Activated T-helper 17 cell treated with anti-CD3 and anti-CD28 coated beads, Interleukin-2, amount 50 U/mL, for 72 hours (primary cell): Measurements from ENCODE around the gene ABCF2. TPM values are rescaled to one million over a fixed set of nuclear protein-coding genes. Genes with fewer than 3 reads are reported as not detected.

Source experiments
- ATAC-seq: fragments of 150-1000 bp; cut with Tn5 transposase; replicated peaks from 2 replicates; pipeline ENCODE4 v1.10.0; 2021; ENCODE audit warnings: mild to moderate bottlenecking, moderate library complexity
- H3K27ac Mint-ChIP-seq: one replicate; pipeline ENCODE4 v1.8.0; 2022; ENCODE audit warnings: mixed read lengths
- H3K27me3 Mint-ChIP-seq: one replicate; pipeline ENCODE4 v1.8.0; 2022; ENCODE audit warnings: mixed read lengths
- H3K36me3 Mint-ChIP-seq: one replicate; pipeline ENCODE4 v1.8.0; 2022; ENCODE audit warnings: low read depth, mild to moderate bottlenecking, mixed read lengths
- H3K4me1 Mint-ChIP-seq: one replicate; pipeline ENCODE4 v1.8.0; 2022; ENCODE audit warnings: mixed read lengths
- H3K4me3 Mint-ChIP-seq: one replicate; pipeline ENCODE4 v1.8.0; 2022; ENCODE audit warnings: mild to moderate bottlenecking, mixed read lengths
- H3K9me3 Mint-ChIP-seq: one replicate; pipeline ENCODE4 v1.8.0; 2022; ENCODE audit warnings: mixed read lengths
- total RNA-seq, 2 donors: library from RNA; stranded (reverse); gene quantifications; one replicate each; pipeline ENCODE4 v1.2.3, GENCODE V29; 2022

Gene ABCF2
- total RNA-seq, 2 donors from 2014 or later = 26.9 to 55.2 TPM

DNA sequence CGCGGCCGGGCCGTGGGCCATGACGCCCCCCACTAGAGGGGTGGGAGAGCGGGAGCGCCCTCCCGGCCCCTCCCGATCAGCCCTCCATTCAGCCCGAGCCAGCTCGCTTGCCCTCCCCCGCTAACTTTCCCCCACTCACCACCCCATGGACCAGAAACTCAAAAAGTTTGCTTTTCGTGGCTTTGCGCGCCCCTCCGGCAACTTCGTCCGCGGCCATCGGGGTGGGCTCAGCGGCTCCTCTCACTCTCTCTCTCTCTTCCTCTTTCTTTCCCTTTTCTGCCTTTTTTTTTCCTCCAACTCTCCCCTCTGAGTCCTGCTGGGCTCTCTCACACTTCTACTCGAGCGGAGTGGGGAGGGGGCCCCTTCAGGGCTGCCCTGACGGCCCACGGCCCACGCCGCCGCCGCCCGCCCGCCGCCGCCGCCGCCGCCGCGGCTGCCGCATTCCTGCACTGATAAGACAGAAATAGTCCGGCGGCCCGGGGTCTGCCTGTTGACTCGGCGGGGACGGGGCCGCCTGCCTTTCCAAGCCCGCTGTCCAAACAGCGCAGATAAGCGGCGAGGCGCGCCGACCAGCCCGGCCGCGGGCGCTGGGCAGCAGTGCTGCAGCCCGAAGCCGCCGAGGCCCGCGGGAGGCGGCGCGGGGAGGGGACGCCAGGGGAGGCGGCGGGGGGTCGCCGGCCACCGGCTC lies 21.5 kb upstream of the ABCF2 start, which contains the start of gene SMARCD3:
Gene SMARCD3 (minus strand): TSS at position 349 of the 688 bp plus-strand sequence. CDS start 132 bp downstream, at position 217.
- no peaks in the 10 kb centered on the region for H3K36me3 Mint-ChIP-seq
- H3K27me3 Mint-ChIP-seq = peaks cover 49% of the 10 kb centered on the region
- H3K4me3 Mint-ChIP-seq = peak within 1 kb of the TSS; percentile 68
- no peak within 1 kb of the TSS for H3K27ac Mint-ChIP-seq
- peaks cover 25% of the 10 kb centered on the region for H3K4me1 Mint-ChIP-seq
- H3K9me3 Mint-ChIP-seq = no peaks in the 10 kb centered on the region
- ATAC-seq = peak; percentile 26

DNA sequence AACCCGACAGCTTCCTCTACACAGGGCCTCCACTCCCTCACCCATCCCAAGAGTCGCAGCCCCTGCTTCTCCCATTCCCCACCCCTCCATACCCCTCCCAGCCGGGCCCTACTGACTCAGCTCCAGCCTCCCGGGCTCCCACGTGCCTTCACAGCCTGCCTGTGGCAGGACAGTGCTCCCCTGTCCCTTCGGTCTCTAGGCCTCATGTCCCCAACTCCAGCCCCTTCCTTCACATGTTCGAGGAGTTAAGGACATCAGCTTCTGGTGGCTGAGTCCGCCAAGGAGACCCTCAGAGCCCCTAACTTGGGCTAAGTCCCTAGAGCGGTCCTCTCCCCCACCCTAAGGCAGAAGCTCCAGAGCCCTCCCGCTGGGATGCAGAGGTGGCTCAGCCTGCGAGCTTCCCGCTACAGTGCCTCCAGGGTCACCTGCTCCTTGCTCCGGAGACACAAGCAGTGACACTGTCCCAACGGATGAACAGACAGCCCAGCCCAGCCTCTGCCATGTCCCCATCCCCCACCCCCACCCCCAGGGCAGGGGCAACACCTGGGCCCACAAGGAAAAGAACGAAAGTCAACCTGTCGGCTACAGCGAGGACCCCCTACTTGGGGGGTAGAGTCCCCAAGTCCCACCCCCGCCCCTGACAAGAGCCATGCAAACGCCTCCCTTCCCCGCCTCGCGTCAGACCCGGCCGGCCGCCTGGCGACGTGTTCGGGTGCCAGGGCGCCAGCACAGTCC lies 20.8 kb upstream of the ABCF2 start:
- Mint-ChIP-seq H3K4me1 (peaks cover 31% of the 10 kb centered on the region), H3K27ac (no peak overlapping the region), H3K36me3 (no peaks in the 10 kb centered on the region), H3K27me3 (peaks cover 46% of the 10 kb centered on the region), H3K4me3 (peak overlapping the region; percentile 68), H3K9me3 (no peaks in the 10 kb centered on the region)
- no peak for ATAC-seq

DNA sequence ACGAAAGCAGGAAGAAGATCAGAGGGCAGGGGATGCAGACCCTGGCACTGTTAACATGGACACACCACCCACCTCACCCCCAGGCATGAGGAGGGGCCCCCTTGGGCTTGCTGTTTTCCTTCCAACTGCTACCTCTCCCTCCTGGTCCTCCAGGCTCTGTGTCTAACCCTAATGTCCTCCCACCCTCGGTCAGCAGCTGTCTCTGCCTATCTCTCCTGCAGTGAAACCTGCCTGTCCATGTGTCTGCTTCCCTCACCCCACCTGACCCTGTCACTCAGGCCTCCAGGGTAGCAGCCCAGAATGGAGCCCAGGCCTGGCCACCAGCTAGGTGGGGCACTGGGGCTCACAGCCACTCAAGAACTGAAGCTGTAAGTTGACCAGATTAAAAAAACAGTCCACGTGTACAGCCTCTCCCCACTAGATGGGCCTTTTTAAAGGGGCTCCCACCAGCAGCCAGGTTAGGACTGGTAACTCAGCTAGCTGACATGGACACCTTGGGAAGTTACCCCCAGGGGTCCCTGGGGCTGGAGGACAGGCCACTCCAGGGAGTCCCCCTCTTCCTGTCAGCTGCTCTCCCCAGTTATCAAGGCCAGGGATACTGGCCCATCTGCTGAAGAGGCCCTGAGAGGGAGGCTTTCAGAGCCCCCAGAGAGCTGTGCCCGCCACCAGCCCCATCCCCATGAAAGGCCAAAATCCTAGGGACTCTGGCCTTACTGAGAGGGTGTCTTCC lies 20.0 kb upstream of the ABCF2 start:
- H3K27ac Mint-ChIP-seq = no peak overlapping the region
- no peaks in the 10 kb centered on the region for H3K9me3 Mint-ChIP-seq
- peak overlapping the region; percentile 68 for H3K4me3 Mint-ChIP-seq
- no peak for ATAC-seq
- H3K27me3 Mint-ChIP-seq = peaks cover 39% of the 10 kb centered on the region
- H3K4me1 Mint-ChIP-seq = peaks cover 27% of the 10 kb centered on the region
- H3K36me3 Mint-ChIP-seq = no peaks in the 10 kb centered on the region

DNA sequence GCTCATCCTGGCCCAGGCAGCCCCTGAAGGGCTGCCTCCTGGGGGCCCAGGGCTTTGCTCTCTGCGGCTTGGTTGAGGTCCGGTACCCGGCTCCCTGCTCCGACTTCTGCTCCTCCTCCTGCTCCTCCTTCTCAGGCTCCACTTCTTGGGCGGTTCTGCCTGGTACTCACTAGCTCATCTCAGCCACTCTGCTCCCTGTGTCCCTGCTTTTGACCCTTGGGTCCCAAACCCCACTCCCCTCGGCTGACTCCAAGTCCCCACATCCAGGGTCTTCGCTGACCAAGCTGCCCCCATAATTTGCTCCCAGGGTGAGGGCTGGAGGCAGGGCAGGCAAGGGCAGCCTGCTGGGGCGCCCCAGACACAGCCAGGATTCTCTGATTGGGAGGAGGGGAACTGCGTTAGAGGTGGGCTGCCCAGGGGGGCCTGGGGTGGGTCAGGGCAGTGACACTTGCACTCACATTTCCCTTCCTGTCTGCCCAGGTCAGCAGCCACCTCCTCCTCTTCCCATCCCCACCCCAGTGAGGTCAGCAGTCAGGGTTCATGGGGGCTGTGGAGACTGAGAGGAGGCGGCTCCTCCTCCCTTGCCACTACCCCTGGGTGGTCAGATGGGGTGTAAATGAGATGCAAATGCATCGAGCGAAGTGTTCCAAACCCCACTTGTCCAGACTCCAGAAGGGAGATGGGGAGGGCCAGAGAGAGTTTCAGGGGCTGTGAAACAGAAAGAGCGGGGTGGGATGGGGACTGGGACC lies 19.3 kb upstream of the ABCF2 start:
- H3K27me3 Mint-ChIP-seq = peaks cover 38% of the 10 kb centered on the region
- no peak overlapping the region for H3K27ac Mint-ChIP-seq
- H3K36me3 Mint-ChIP-seq = no peaks in the 10 kb centered on the region
- no peaks in the 10 kb centered on the region for H3K9me3 Mint-ChIP-seq
- peaks cover 27% of the 10 kb centered on the region for H3K4me1 Mint-ChIP-seq
- ATAC-seq = no peak
- peak overlapping the region; percentile 58 for H3K4me3 Mint-ChIP-seq

DNA sequence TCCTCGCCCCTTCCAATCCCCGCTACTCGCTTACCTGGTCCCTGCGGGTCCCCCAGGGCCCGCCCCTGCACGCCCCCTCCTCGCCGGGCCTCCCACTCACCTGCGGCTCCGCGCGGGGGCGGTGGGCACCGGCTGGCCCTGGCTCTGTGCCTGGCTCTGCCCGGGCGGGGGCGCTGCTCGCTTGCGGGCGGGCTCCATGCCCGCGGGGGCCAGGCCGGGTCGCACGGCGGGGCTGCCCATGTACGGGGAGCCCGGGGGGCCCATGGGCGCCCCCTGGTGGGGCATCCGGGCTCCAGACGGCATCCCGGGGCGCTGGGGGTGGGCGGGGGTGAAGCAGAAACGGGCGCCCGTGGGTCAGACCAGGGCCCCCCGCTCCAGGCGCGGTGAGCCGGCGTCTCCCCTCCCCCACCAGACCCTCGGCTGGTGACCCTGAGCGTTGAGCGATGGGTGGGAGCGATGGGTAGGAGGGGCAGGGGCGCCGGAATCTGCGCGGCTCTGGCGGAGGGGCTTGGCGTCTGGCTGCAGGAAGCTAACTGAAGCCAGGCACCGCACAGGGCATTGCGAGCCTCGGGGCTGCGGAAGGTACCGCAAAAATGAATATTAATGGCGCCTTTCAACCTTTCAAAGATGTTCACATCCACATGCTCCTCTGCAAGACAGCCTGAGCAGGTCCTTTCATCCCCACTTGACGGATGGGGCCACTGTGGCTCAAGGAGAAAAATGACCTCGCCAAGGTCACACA lies 18.5 kb upstream of the ABCF2 start:
- Mint-ChIP-seq H3K27me3 (peaks cover 30% of the 10 kb centered on the region), H3K4me3 (peak overlapping the region; percentile 64), H3K27ac (no peak overlapping the region), H3K9me3 (no peaks in the 10 kb centered on the region), H3K4me1 (peaks cover 27% of the 10 kb centered on the region), H3K36me3 (no peaks in the 10 kb centered on the region)
- peak; percentile 64 for ATAC-seq

DNA sequence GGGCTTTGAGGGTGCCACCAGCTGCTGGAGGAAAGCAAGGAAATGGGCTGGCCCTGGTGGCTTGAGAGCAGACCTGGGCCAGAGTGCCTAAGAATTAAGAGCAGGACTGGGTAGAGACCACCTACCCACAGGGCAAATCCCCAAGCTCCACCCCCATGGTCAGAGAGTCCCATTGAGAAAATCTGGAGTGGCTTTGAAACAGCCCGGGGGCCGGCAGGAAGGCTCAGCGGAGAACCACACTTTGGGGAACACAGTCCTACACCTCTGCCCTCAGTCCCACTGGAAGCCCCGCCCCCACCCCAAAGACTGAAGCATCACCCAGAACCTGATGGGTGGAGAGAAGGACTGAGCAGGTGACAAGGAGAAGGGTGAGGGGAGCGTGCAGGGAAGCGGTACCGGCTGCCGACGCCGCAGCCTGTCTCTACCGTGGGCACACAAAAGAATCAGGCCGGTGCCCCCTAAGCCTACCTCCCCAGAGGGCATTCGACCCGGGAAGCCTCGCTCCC lies 17.9 kb upstream of the ABCF2 start:
- Mint-ChIP-seq H3K4me1 (peaks cover 27% of the 10 kb centered on the region), H3K36me3 (peaks cover 5% of the 10 kb centered on the region)

DNA sequence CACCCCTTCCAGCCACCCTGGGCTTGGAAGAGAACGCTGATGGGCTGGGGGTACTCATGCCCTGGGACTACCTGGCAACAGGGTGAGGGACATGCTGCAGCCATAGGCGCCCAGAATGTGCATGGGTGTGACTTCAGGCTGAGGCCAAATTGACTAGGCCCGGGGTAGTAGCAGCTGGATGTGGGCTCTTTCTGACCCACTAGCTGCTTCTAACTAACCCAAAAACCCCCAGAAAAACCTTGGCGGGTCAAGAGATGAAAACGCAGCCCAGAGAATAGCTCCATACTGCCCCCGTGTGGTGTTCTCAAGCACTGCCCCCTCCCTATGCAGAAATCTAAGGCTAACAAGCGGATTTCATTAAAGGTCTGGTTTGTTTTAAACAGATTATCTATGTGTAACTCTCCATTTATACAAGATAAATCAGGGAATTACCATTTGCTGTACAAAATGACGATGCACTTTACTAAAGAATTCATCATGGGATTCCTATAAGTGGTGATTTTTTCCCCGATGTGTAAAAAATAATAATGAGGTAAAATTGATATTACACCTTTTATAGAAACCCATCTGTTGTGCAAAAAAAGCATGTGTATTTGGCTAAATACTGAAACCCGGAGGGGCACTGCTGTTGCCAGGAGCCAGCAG lies 17.3 kb upstream of the ABCF2 start:
- H3K9me3 Mint-ChIP-seq = no peaks in the 10 kb centered on the region
- peak; percentile 33 for ATAC-seq
- peak overlapping the region; percentile 64 for H3K4me3 Mint-ChIP-seq
- no peak overlapping the region for H3K27ac Mint-ChIP-seq
- H3K27me3 Mint-ChIP-seq = peaks cover 22% of the 10 kb centered on the region
- peaks cover 24% of the 10 kb centered on the region for H3K4me1 Mint-ChIP-seq
- H3K36me3 Mint-ChIP-seq = peaks cover 9% of the 10 kb centered on the region

More for the DNA sequence above, 17.9 kb upstream of the ABCF2 start:
- no peak for ATAC-seq
- H3K4me3 Mint-ChIP-seq = peak overlapping the region; percentile 64
- no peak overlapping the region for H3K27ac Mint-ChIP-seq
- H3K9me3 Mint-ChIP-seq = no peaks in the 10 kb centered on the region
- H3K27me3 Mint-ChIP-seq = peaks cover 24% of the 10 kb centered on the region

DNA sequence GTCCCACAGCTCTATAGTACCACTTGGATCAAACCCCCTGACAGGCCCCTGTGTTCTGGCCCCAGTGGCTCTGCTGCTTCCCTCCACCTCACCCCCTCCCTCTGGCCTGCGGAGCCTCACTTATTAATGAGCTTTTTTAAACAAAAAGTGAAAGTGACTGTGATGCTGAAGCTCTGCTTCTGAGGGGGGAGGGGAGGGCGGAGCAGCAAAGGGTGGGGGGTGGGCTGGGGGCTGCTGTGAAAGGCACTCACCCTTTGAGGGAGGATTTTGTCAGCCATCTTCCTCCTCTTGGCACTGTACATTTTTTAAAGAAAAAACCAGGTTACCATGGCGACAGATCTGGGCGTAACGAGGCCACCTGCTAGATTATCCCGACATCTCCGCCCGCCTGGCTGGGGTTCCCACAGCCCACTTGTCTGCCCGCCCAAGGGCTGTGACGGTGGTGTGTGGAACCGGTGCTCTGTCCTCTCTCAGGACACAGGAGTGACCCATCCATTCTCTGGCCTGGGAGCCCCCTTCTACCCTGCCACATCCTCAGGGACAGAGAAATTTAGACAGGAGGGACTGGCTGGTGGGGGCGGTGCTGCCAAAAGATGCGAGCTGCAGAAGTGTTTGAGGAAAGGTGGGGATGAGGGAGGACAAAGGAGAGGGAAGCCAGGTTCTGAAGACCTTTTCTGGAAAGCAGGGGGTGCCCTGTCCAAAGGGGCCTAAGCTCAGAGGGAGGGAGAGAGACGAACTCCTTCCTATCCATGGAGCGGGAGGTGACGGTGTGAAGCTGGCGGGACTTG lies 16.6 kb upstream of the ABCF2 start:
- Mint-ChIP-seq H3K27me3 (peaks cover 19% of the 10 kb centered on the region), H3K9me3 (no peaks in the 10 kb centered on the region), H3K4me3 (peak overlapping the region; percentile 64), H3K36me3 (peaks cover 16% of the 10 kb centered on the region), H3K27ac (peak overlapping the region; percentile 74), H3K4me1 (peaks cover 22% of the 10 kb centered on the region)
- ATAC-seq = peak; percentile 12

DNA sequence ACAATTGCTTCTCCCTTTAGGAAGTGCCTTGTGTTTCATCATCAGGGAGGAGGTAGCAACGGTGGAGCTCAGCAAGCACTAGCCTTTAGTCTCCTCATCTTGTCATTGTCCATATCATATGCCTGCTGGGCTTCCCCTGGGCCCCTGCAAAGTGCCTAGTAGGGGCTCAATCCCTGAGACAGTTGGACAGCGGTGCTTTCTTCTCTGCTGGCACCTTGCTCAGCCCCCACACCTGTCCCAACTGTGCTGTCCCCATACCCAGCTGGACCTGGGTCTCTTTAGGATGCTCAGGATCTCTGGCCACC lies 16.0 kb upstream of the ABCF2 start:
- Mint-ChIP-seq H3K4me3 (peak overlapping the region; percentile 64), H3K36me3 (peaks cover 19% of the 10 kb centered on the region), H3K27me3 (peaks cover 15% of the 10 kb centered on the region), H3K9me3 (no peaks in the 10 kb centered on the region), H3K27ac (peak overlapping the region; percentile 74), H3K4me1 (peaks cover 17% of the 10 kb centered on the region)
- ATAC-seq = no peak

DNA sequence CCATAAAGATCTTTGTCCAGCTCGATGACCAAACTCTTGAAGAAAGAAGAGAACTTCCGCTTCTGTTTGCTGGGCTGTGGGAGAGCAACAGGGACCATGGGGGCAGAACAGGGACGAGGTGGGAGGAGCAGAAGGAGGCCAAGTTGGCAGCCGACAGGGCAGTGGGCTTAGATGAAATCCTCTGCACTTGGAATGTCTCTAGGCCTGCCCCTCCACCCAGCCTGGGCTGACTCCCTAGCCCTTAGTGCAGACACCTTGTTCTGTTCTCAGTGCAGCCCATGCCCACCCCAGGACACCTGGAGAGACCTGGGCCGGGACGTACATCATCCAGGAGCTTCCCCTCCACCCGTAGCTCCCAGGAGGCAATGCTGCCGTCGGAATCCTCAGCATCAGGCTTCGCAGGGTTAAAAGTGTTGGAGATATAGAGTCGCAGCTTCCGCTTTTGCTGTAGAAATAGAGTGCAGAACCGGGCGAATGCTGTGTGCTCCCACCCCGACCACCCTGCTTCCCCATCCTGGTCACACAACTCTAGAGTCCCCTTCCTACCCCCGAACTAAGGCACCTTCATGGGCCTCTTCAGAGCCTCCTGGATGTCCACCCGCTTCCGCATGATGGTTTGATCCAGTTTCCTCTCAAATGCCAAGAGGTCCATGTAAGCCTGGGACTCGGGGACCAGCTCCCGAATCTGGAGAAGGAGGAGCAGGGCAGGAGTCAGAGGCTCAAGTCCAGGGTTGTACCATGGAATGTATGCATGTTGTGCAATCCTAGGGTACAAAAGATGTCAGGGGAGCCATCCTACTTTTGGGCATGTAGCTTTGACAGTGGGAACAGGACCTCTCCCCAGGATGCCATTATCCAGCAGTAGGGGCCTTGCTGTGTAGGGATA lies 15.4 kb upstream of the ABCF2 start:
- peak overlapping the region; percentile 74 for H3K27ac Mint-ChIP-seq
- peaks cover 17% of the 10 kb centered on the region for H3K4me1 Mint-ChIP-seq
- no peak for ATAC-seq
- H3K9me3 Mint-ChIP-seq = no peaks in the 10 kb centered on the region
- peaks cover 25% of the 10 kb centered on the region for H3K36me3 Mint-ChIP-seq
- peaks cover 9% of the 10 kb centered on the region for H3K27me3 Mint-ChIP-seq
- H3K4me3 Mint-ChIP-seq = no peak overlapping the region

DNA sequence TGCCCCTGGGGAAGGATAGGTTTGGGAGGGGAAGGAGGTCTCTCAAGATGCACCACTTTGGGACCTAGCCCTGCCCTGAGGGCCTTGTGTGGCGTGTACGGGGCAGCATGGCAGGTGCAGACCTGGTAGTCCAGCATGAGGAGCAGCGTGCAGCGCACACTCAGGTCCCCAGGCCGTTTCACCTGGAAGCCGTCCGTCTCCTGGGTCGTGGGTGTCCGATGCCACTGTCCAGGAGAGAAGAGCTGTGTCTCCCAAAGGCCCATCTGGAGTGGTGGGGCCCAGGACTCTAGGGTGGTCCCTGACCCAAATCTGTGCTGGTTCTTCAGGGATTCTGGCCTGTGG lies 14.7 kb upstream of the ABCF2 start:
- Mint-ChIP-seq H3K27me3 (peaks cover 6% of the 10 kb centered on the region), H3K36me3 (peaks cover 31% of the 10 kb centered on the region), H3K4me3 (no peak overlapping the region), H3K4me1 (peaks cover 17% of the 10 kb centered on the region), H3K9me3 (no peaks in the 10 kb centered on the region), H3K27ac (no peak overlapping the region)
- ATAC-seq = no peak
